Activated CD4-positive, CD25-positive, alpha-beta regulatory T cell treated with anti-CD3 and anti-CD28 coated beads, Interleukin-2, amount 50 U/mL, for 16 hours (primary cell): ENCODE measurements around the gene PPP1CA.

Experiments
- DNase-seq: peaks from one replicate; pipeline ENCODE4 v3.0.0-alpha.2; 2020; ENCODE audit warnings: low read depth, low spot score

The PPP1CA gene

GRCh38 chr11:67418476-67419281, 17.0 kb upstream of the PPP1CA start:
- DNase-seq: no peak

DNA sequence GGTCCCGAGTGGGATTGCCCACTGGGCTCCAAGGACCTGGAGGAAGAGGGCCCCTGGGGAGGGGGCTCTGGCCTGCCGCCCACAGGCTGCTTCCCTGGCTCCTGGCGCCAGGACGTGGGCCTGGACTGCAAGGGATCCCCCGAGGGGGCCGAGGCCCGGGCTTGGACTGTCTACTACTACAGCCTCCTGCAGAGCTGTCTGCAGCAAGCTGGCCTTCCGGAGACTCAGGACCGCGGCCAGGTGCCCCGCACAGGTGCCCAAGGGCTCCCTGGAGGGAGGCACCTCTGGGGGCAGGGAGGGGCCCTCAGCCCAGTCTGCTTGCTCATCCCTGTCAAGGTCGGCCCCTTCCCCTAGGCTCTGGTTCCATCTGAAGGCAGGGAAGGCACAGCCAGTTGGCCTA, 15.8 kb upstream of the PPP1CA start:
- no peak for DNase-seq

DNA sequence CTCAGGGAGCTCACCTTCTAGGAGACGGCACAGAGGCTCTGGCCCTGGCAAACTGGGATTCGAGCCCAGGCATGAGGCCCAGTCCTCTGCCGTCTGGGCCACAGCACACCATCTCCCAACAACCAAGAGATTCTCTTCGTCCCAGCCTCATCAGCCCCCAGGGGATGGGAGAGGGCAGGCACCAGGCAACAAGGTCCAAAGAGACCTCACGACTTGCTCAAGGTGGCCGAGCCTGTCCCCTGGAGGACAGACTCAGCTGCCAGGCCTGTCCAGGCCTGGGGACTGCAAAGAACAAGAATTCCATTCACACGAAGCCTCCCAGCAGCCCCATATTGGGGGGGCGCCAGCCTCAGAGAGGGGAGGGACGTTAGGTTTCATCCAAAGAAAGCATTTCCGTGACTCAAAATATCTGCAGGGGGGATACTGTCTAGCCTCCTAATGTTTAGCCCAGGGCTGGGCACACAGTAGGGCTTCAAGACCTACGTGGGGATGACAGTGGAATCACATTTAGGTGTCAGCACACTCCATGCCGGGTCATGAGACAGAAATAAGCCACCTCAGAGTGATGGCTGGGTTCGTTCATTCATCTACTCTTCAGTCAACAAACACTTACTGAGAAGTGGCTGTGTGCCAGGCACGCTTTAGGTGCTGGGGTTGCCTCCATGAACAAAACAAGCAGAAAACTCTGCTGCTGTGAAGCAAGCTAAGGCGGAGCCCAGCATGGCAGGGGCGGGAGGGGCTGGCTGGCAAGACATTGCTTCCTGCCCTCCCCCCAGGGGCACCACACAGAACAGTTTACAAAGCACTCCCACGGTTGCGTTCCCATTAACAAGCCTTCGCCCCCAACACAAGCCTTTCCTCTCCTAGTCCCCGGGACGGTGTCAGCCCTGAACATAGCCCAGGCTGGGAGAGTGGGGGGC, 15.0 kb upstream of the PPP1CA start:
- DNase-seq: peak; percentile 59

- DNase-seq: no peak
Measured at GRCh38 chr11:67415501-67416304, 14.0 kb upstream of the PPP1CA start, which contains the start of gene CARNS1. Gene CARNS1, plus strand, starts transcription at chr11:67415678. Its CDS starts 522 bp downstream, at chr11:67416200.

DNA sequence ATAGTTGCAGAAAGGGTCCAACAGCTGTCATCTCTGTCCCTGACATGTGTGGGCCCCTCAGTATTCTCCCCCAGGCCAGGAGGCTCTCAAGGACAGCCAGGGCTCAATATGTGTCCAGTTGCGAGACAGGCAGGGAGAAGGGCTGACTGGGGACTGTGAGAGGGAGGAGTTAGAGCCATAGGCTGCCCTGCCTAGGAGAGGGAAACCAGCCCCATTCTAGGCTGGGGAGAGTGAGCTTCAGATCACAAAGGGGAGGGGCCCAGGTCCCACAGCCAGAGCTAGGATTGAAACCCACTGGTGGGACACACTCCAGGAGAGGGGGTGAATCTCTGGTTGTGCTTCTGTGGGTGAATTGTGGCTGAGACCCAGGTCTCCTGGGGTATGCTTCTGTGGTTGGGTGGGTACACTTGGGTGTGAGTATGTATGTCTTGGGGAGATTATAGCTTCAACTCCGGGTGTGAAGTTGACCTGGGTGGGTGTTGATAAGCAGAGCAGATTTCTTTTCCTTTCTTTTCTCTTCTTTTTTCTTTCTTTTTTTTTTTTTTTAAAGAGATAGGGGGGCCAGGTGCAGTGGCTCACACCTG, 11.7 kb upstream of the PPP1CA start:
- DNase-seq: no peak

- DNase-seq: no peak
Measured at GRCh38 chr11:67412495-67413179, 11.0 kb upstream of the PPP1CA start.

- DNase-seq: no peak
Measured at GRCh38 chr11:67411785-67412152, 10.1 kb upstream of the PPP1CA start.

- no peak for DNase-seq
Measured at GRCh38 chr11:67410984-67411784, 9.5 kb upstream of the PPP1CA start.

DNA sequence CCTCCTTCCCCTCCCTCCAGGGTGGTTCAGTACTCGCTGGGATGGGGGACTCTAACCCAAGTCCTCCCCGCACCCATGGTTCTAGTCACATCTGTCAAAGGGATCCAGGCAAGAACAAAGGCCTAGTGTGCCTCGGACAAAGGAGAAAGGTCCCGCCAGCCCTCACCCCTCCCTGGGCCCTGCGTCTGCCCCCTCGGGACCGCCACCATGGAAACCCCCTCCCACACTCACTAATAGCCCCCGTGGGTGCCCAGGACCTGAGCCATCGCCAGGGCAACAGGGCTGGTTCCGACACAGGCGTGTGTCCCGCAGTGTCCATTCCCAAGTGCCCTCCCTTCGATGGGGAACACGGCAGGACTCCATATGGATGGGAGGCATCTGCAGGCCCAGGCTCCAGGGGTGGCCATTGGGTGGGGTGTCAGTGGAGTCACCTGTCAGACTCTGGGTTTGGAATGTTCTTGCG, 8.7 kb upstream of the PPP1CA start:
- DNase-seq: no peak

- DNase-seq: no peak
Measured at GRCh38 chr11:67409781-67410368, 8.2 kb upstream of the PPP1CA start.

DNA sequence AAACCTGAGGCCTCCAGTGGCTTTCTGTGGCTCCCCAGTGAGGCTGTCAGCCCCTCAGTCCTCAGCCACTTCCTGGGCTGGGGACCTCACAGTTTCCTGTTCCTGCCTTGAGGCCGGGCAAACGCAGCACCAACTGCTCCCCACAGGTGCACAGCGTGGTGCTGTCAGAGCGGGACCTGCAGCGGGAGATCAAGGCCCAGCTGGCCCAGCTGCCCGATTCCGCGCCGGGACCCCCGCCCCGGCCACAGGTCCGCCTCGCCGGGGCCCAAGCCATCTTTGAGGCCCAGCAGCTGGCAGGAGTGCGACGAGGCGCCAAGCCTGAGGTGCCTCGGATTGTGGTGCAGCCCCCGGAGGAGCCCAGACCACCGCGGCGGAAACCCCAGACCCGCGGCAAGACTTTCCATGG, 7.6 kb upstream of the PPP1CA start:
- DNase-seq: peak; percentile 51

DNA sequence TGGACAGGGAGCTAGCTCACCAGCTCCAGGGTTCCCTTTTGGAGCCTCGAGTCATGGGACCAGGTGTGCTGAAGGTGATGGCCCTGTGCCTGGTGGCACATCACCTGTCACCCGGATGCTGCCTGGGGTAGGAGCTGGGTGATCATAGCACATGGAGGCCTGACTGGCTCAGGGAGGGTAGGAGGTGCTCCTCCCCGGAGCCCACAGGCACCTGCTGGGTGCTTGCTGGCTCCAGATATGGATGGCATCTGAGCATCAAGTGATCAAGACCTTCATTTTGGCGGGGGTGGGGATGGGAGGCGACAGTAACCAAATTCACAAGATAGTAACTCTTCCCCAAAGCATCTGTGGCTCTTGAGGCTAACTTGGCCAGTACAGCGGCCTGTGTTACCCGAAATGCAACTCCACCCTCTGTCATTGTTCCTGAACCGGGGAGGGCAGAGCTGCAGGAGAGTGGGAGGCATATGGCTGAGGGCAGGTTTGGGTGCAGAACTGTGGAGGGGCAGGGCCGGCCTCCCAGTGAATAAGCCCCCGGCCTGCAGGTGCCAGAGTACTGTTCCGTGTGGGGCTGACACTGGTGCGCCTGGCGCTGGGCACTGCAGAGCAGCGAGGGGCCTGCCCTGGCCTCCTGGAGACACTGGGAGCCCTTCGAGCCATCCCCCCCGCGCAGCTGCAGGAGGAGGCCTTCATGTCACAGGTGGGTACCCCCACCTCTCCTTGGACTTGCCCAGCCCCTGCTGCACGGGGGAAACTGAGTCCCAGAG, 7.0 kb upstream of the PPP1CA start:
- no peak for DNase-seq

GRCh38 chr11:67407688-67408163, 6.1 kb upstream of the PPP1CA start:
- no peak for DNase-seq

DNA sequence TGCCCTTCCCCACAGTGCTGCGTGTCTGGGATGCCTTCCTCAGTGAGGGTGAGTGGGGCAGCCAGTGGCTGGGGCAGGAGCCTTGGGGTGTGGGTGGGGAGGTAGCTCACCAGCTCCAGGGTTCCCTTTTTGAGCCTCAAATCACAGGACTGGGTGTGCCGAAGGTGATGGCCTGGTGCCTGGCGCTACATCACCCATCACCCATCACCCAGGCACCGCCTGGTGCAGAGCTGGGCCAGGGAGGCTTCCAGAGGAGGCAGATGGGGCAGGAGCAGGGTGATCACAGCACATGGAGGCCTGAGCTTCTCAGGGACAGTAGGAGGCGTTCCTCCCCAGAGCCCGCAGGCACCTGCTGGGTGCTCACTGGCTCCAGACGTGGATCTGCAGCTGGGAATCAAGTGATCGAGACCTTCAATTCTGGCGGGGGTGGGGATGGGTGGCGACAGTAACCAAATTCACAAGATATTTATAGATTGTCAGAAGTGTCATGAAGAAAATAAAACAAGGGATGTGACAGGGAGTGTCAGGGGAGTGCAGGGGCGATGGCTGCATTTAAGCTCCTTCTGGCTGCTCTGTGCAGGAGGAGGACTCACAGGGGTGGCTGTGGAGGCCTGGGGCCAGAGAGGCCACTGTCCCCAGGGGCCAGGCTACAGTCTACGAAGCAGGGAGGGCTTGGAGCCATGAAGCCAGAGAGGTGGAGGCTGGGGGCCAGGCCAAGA, 5.5 kb upstream of the PPP1CA start:
- no peak for DNase-seq

DNA sequence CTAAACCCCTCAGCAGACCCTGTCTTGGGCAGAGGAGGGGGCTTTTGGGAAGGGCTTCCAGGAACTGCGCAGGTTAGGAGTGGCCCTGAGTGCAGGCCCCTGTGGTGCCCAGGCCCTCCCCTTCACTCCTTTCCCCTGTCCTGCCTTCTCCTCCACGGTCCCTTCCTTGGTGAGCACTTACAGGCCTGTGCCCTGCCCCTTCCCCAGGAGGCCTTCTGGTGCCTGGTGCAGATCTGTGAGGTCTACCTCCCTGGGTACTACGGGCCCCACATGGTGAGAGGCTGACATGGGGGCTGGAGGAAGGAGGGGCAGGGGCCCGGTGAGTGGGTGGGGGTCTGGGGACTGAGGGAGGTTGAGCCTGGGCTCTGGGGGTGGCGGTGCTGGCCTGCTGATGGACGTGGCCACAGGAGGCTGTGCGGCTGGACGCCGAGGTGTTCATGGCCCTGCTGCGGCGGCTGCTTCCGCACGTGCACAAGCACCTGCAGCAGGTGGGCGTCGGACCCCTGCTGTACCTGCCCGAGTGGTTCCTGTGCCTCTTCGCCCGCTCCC, 4.8 kb upstream of the PPP1CA start:
- no peak for DNase-seq

GRCh38 chr11:67405688-67406339, 4.2 kb upstream of the PPP1CA start:
- DNase-seq: no peak

DNA sequence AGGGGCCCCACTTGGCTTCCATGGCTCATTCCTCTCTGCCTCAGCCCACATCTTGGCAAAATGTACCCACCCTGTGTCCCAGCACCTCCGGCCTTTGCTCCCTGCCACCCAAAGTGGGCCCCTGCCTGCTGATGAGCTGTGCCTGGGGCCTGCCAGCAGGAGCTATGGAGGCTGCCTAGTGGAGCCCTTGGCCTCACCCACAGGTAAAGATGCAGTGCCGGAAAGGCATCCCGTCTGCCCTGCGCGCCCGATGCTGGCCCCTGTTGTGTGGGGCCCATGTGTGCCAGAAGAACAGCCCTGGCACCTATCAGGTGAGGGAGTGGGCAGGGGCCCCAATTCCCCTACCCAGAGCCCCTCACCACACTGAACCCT, 3.5 kb upstream of the PPP1CA start:
- no peak for DNase-seq
